ENCODE measurements around the gene GPR50. TPM values are rescaled to one million over a fixed set of nuclear protein-coding genes. Genes with fewer than 3 reads are reported as not detected.

GPR50 gene
- total RNA-seq, 4 donors from 2014 or later, result not detected

GRCh38 chrX:151225843-151226242 is 49.5 kb downstream of the GPR50 start:
- TF ChIP-seq POLR2AphosphoS5 (IDR thresholded peaks at IDR 0.05) (no peak), POLR2A (IDR thresholded peaks at IDR 0.05) (no peak), EP300 (IDR thresholded peaks at IDR 0.05; ENCODE audit: low read depth) (no peak)
- TF ChIP-seq, protein P1, sequence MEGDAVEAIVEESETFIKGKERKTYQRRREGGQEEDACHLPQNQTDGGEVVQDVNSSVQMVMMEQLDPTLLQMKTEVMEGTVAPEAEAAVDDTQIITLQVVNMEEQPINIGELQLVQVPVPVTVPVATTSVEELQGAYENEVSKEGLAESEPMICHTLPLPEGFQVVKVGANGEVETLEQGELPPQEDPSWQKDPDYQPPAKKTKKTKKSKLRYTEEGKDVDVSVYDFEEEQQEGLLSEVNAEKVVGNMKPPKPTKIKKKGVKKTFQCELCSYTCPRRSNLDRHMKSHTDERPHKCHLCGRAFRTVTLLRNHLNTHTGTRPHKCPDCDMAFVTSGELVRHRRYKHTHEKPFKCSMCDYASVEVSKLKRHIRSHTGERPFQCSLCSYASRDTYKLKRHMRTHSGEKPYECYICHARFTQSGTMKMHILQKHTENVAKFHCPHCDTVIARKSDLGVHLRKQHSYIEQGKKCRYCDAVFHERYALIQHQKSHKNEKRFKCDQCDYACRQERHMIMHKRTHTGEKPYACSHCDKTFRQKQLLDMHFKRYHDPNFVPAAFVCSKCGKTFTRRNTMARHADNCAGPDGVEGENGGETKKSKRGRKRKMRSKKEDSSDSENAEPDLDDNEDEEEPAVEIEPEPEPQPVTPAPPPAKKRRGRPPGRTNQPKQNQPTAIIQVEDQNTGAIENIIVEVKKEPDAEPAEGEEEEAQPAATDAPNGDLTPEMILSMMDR (IDR thresholded peaks at IDR 0.05), result no peak
- no peaks in the 10 kb centered on the region for H3K9me3 ChIP-seq
- 76 to 100% methylated on average over 1 of the region's 1 CpG for WGBS, 2 donors (ENCODE audit: low coverage in 1 of 2)
- no peak overlapping the region for H3K27ac ChIP-seq
- no peaks in the 10 kb centered on the region for H3K4me1 ChIP-seq
- H3K36me3 ChIP-seq, result no peaks in the 10 kb centered on the region
- intact Hi-C loops (cut with DNase I; ENCODE audit: low total_unique reads) (no loop called here), in situ Hi-C loops (cut with MboI; ENCODE audit: low pct_ligation_motif_present in 1 of 4, low pct_unique_long_range_greater_than_20kb in 1 of 4, low sequenced_read_pairs in 3 of 4) (no loop called here)
- no peak overlapping the region for H3K4me3 ChIP-seq
- DNase-seq, result no peak
- no peaks in the 10 kb centered on the region for H3K27me3 ChIP-seq

GRCh38 chrX:151226941-151227340 is 50.6 kb downstream of the GPR50 start:
- Histone ChIP-seq H3K36me3 (no peaks in the 10 kb centered on the region), H3K4me1 (no peaks in the 10 kb centered on the region), H3K27me3 (no peaks in the 10 kb centered on the region), H3K27ac (no peak overlapping the region), H3K4me3 (no peak overlapping the region), H3K9me3 (no peaks in the 10 kb centered on the region)
- TF ChIP-seq EP300 (IDR thresholded peaks at IDR 0.05; ENCODE audit: low read depth) (no peak), POLR2A (IDR thresholded peaks at IDR 0.05) (no peak), POLR2AphosphoS5 (IDR thresholded peaks at IDR 0.05) (no peak)
- TF ChIP-seq, protein P1 (IDR thresholded peaks at IDR 0.05), result no peak
- WGBS, 2 donors (ENCODE audit: low coverage in 1 of 2), result 71% methylated on average over 9 of the region's 9 CpGs; no CpG with 5 or more reads in 1 of the 2 donors
- no peak for DNase-seq
- in situ Hi-C loops (cut with MboI; ENCODE audit: low pct_ligation_motif_present in 1 of 4, low pct_unique_long_range_greater_than_20kb in 1 of 4, low sequenced_read_pairs in 3 of 4) (no loop called here), intact Hi-C loops (cut with DNase I; ENCODE audit: low total_unique reads) (no loop called here)

- no peaks in the 10 kb centered on the region for H3K27me3 ChIP-seq
- H3K4me3 ChIP-seq, result no peak overlapping the region
- no peak for DNase-seq
- TF ChIP-seq EP300 (IDR thresholded peaks at IDR 0.05; ENCODE audit: low read depth) (no peak), POLR2A (IDR thresholded peaks at IDR 0.05) (no peak), POLR2AphosphoS5 (IDR thresholded peaks at IDR 0.05) (no peak)
- TF ChIP-seq, protein P1 (IDR thresholded peaks at IDR 0.05), result no peak
- H3K36me3 ChIP-seq, result no peaks in the 10 kb centered on the region
- 56% methylated on average over 30 of the region's 30 CpGs; no CpG with 5 or more reads in 1 of the 2 donors for WGBS, 2 donors (ENCODE audit: low coverage in 1 of 2)
- intact Hi-C loops (cut with DNase I; ENCODE audit: low total_unique reads) (no loop called here), in situ Hi-C loops (cut with MboI; ENCODE audit: low pct_ligation_motif_present in 1 of 4, low pct_unique_long_range_greater_than_20kb in 1 of 4, low sequenced_read_pairs in 3 of 4) (no loop called here)
- no peaks in the 10 kb centered on the region for H3K4me1 ChIP-seq
- H3K9me3 ChIP-seq, result no peaks in the 10 kb centered on the region
- no peak overlapping the region for H3K27ac ChIP-seq
Measured at GRCh38 chrX:151227627-151228026, 51.2 kb downstream of the GPR50 start.

GRCh38 chrX:151228935-151229334 is 52.6 kb downstream of the GPR50 start:
- TF ChIP-seq POLR2A (IDR thresholded peaks at IDR 0.05) (no peak), EP300 (IDR thresholded peaks at IDR 0.05; ENCODE audit: low read depth) (no peak)
- Histone ChIP-seq H3K27me3 (no peaks in the 10 kb centered on the region), H3K4me3 (no peak overlapping the region), H3K9me3 (no peaks in the 10 kb centered on the region), H3K4me1 (no peaks in the 10 kb centered on the region), H3K36me3 (no peaks in the 10 kb centered on the region), H3K27ac (no peak overlapping the region)
- intact Hi-C loops (cut with DNase I; ENCODE audit: low total_unique reads), result no loop called here
- WGBS, 2 donors (ENCODE audit: low coverage in 1 of 2), result 89% methylated on average over 4 of the region's 4 CpGs; no CpG with 5 or more reads in 1 of the 2 donors
- no peak for DNase-seq
- in situ Hi-C loops (cut with MboI; ENCODE audit: low pct_ligation_motif_present in 1 of 4, low pct_unique_long_range_greater_than_20kb in 1 of 4, low sequenced_read_pairs in 3 of 4), result no loop called here

Small RNA genes lying within 50 kb of the gene (small RNA-seq; reads per million reads assigned to genes)
- 0 reads per million in 4 donors for gene MIR4330

Other genes starting within 250 kb of the GPR50 start
- 10 to 100 TPM in 2 of 4 donors, 1 to 10 TPM in 2; 2.6 to 23.2 (median 8.6) TPM for gene HMGB3, start 193.2 kb upstream of the GPR50 start, total RNA-seq
- 10 to 100 TPM in 2 of 4 donors, 1 to 10 TPM in 2; 3.8 to 16.8 (median 11.3) TPM for gene VMA21, start 220.6 kb downstream of the GPR50 start, total RNA-seq

All from transverse colon (tissue), 4 donors.